LNCaP clone FGC (cell line): ENCODE results near the gene HORMAD2.

Experiments
- DNase-seq: peaks from one replicate; pipeline ENCODE4 v3.0.0-alpha.2; 2011; ENCODE audit warnings: low read depth
- H3K4me3 ChIP-seq: 2 replicates; pipeline ENCODE4 v1.5.1; 2011; ENCODE audit warnings: mild to moderate bottlenecking, low read depth, low read length, control low read depth
- TF ChIP-seq, protein P1 (sequence below): IDR thresholded peaks from 2 replicates; pipeline ENCODE4 v1.5.1; 2012; ENCODE audit warnings: mild to moderate bottlenecking; ENCODE audit not compliant: control insufficient read depth, insufficient read depth; ENCODE audit errors: extremely low read depth

Gene HORMAD2

DNA sequence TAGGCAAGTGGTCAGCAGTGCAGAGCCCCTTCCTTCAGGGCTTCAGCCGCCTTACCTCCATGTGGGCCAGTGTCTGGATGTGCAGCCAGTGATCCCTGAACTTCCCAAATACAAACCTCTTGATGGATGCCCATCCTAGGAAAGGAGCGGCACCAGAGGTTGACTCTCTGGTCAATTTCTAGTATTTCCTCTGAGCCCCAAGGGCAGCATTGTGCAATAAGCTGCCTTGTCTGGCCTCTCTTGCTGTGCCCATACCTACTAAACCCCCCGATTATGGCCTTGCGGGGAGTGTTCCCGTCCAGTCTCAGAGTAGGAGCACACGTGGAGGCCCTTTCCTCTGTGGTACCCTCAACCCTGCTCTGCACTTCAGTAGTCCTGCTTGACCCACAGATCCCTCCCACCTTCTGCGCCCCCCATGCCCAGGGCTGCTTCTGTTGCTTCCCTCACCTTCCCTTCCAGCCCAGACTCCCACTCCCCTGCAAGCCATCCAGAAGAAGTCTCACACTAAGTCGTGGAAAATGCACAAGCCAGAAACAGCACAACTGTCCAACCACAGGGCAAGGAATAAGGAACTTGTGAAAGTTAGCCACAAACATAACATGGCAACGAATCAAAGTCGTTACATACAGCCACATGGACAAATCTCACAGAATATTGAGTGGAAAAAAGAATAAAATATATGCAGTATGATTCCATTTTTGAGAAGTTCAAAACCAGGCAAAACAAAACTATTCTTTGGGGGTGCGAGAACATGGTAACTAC lies 39.6 kb upstream of the HORMAD2 start:
- no peak overlapping the region for H3K4me3 ChIP-seq
- TF ChIP-seq, protein P1, sequence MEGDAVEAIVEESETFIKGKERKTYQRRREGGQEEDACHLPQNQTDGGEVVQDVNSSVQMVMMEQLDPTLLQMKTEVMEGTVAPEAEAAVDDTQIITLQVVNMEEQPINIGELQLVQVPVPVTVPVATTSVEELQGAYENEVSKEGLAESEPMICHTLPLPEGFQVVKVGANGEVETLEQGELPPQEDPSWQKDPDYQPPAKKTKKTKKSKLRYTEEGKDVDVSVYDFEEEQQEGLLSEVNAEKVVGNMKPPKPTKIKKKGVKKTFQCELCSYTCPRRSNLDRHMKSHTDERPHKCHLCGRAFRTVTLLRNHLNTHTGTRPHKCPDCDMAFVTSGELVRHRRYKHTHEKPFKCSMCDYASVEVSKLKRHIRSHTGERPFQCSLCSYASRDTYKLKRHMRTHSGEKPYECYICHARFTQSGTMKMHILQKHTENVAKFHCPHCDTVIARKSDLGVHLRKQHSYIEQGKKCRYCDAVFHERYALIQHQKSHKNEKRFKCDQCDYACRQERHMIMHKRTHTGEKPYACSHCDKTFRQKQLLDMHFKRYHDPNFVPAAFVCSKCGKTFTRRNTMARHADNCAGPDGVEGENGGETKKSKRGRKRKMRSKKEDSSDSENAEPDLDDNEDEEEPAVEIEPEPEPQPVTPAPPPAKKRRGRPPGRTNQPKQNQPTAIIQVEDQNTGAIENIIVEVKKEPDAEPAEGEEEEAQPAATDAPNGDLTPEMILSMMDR, result no peak
- DNase-seq, result no peak

DNA sequence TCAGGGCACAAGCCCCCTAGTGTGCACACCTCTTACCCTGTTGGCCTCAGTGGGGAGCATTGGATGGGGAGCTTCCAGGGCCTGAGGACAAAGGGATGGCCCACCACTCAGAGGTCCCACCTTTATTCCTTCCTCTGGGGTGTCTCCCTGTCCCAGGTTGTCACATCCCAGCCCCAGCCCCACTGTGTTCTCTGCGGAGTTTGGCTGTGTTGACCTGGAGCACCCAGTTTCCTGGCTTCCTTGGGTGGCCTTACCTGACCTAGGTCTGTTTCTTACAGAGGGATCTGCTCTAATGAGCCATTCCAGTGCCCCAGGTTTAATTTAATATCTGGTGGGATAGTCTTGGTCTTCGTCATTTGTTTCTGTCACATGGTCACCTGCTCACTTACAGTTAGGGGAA lies 38.8 kb upstream of the HORMAD2 start:
- TF ChIP-seq, protein P1, result no peak
- no peak overlapping the region for H3K4me3 ChIP-seq
- DNase-seq, result no peak

DNA sequence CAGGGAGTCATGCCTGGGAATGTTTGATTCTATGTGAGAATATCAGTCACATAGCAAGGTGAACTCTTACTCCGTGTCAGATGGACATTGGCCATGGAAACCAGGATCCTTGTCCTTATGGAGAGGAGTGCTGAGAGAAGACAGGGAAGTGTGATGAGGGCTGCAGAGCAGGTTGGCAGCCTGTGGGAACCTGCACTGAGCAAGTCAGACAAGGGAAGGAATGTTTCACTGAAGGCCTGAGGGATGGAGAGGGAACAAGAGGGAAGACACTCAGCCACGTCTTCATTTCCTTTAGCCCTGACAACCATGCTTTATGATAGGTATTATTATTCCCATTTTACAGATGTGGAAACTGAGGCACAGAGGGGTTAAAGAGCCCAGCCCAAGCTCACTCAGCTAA lies 38.4 kb upstream of the HORMAD2 start:
- TF ChIP-seq, protein P1, result no peak
- no peak overlapping the region for H3K4me3 ChIP-seq
- DNase-seq, result no peak

DNA sequence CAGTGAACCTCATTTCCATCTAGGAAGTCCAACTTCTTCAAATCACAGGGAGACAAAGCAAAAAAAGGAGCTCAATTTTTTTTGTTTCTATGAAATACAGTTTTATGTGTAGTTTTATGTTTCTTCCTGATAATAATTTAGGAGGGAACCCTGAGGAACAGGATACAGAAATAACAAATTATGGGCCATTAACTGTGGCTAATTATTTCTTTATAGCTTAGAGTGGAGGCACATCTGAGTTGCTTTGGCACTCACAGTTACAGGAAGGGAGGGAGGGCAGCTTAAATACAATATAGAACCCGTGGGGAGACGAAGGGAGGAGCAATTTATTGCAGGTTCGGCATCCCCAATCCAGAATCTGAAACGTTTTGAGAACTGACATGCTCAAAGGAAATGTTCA lies 37.1 kb upstream of the HORMAD2 start:
- no peak overlapping the region for H3K4me3 ChIP-seq
- TF ChIP-seq, protein P1, result no peak
- DNase-seq, result no peak

DNA sequence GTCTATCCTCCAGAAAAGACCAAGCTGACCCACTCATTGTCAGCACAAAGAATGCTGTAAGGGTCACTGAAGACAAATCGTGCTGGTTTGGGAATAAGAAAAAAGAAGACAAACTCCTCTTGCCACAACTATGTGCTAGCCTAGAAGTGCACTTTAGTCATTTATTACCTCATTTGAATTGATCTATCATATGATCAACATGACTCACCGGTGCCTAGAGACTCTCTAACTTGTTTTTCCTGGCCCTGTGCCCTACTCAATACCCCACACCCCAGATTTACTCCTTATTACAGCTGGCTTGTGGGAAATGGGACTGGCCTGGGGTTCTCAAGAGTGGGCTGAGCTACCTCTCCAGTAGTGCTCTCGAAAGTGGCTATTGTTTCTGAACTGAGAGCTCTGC lies 35.9 kb upstream of the HORMAD2 start:
- no peak overlapping the region for H3K4me3 ChIP-seq
- DNase-seq, result no peak
- TF ChIP-seq, protein P1, result no peak

DNA sequence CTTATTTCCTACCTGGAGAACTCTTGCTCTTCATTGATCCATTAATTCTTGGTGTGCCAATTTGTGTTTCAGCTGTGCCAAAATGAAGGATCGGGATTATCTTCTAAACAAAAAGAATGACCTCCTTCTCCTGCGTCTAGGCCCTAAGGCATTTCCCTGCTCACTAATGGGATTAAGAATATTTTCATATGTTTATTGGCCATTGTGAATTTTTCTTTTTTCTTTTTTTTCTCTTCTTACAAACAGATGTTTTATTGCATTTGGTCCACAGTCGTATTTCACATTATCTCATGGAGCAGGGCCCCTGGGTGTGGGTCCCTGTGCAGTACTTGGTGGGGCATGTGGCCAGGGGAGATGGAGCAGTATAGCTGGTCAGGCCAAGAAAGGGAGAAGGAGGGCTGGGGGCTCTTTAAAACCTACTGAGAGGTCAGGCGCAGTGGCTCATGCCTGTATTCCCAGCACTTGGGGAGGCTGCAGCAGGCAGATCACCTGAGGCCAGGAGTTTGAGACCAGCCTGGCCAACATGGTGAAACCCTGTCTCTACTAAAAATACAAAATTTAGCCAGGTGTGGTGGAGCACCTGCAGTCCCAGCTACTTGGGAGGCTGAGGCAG lies 35.3 kb upstream of the HORMAD2 start:
- TF ChIP-seq, protein P1, result no peak
- no peak overlapping the region for H3K4me3 ChIP-seq
- DNase-seq, result no peak
